ENCODE data around the gene TPCN1.
A peak's percentile ranks its signal among the peaks of the same experiment; 100 is the strongest.

The TPCN1 gene

GRCh38 chr12:113241191-113242025 lies 20.1 kb downstream of the TPCN1 start:
- no peaks in the 10 kb centered on the region for H3K9me3 ChIP-seq (ENCODE audit: control insufficient read depth, insufficient read depth, low read depth, low read length)
- no peak for TF ChIP-seq BCL11B (tag by site-specific recombination; IDR thresholded peaks at IDR 0.05; ENCODE audit: low read depth)
- peak; percentile 71 for TF ChIP-seq ZSCAN4 (tag by site-specific recombination; IDR thresholded peaks at IDR 0.05)
- ChIA-PET POLR2A (no interaction called here), CTCF (interaction anchor here (0.7 kb wide), 1 partner anchor 68 kb away, joined by 6 read pairs; no protein-coding TSS in a partner anchor)
- no peak overlapping the region for H3K27ac ChIP-seq (ENCODE audit: extremely low read depth, low read depth, low read length)
- H3K36me3 ChIP-seq (ENCODE audit: control insufficient read depth in 2 of 2, insufficient read depth in 1 of 2, low read length in 2 of 2), result peaks cover 0 to 5% of the 10 kb centered on the region in 2 experiments; a peak in 2 of 3 replicates
- H3K4me1 ChIP-seq (ENCODE audit: control insufficient read depth, insufficient read depth, low read length), result peaks cover 3% of the 10 kb centered on the region
- H3K4me3 ChIP-seq (ENCODE audit: low read depth, low read length), result no peak overlapping the region

- TF ChIP-seq ZNF350 (tag by site-specific recombination; IDR thresholded peaks at IDR 0.05) (no peak), ZFP3 (tag by site-specific recombination; IDR thresholded peaks at IDR 0.05; ENCODE audit: low read depth) (no peak), ZNF560 (tag by site-specific recombination; IDR thresholded peaks at IDR 0.05; ENCODE audit: borderline replicate concordance) (no peak), ZNF518A (tag by site-specific recombination; conservative IDR thresholded peaks at IDR 0.05; ENCODE audit: low read depth) (no peak), GLI2 (tag by site-specific recombination; IDR thresholded peaks at IDR 0.05; ENCODE audit: borderline replicate concordance, low read depth) (no peak), ZNF157 (tag by site-specific recombination; IDR thresholded peaks at IDR 0.05) (no peak), ZNF202 (tag by site-specific recombination; IDR thresholded peaks at IDR 0.05; ENCODE audit: borderline replicate concordance) (no peak), ZNF248 (tag by site-specific recombination; IDR thresholded peaks at IDR 0.05) (no peak), SALL2 (tag by site-specific recombination; IDR thresholded peaks at IDR 0.05; ENCODE audit: borderline replicate concordance) (no peak), SETDB1 (IDR thresholded peaks at IDR 0.05; ENCODE audit: insufficient read length, low read length) (no peak), ZNF701 (tag by site-specific recombination; IDR thresholded peaks at IDR 0.05) (no peak), ZXDB (tag by site-specific recombination; IDR thresholded peaks at IDR 0.05) (no peak), ZNF266 (tag by site-specific recombination; IDR thresholded peaks at IDR 0.05; ENCODE audit: low read depth) (no peak), ZNF404 (tag by site-specific recombination; IDR thresholded peaks at IDR 0.05) (no peak), MEIS1 (CRISPR knock-in tag; IDR thresholded peaks at IDR 0.05; ENCODE audit: borderline replicate concordance) (no peak), ZNF626 (tag by site-specific recombination; IDR thresholded peaks at IDR 0.05) (no peak), KLF16 (tag by site-specific recombination; IDR thresholded peaks at IDR 0.05) (no peak), ZNF501 (tag by site-specific recombination; IDR thresholded peaks at IDR 0.05) (no peak), ZNF623 (tag by site-specific recombination; IDR thresholded peaks at IDR 0.05) (no peak)
- CTCF ChIA-PET, result no interaction called here
- POLR2A ChIA-PET, result no interaction called here
Measured at GRCh38 chr12:113242026-113242418, 20.8 kb downstream of the TPCN1 start.

More at GRCh38 chr12:113242026-113242418, 20.8 kb downstream of the TPCN1 start:
- no peaks in the 10 kb centered on the region for H3K9me3 ChIP-seq (ENCODE audit: control insufficient read depth, insufficient read depth, low read depth, low read length)
- H3K27ac ChIP-seq (ENCODE audit: extremely low read depth, low read depth, low read length), result no peak overlapping the region
- peaks cover 3% of the 10 kb centered on the region for H3K4me1 ChIP-seq (ENCODE audit: control insufficient read depth, insufficient read depth, low read length)
- peaks cover 0 to 5% of the 10 kb centered on the region in 2 experiments; a peak in 2 of 3 replicates for H3K36me3 ChIP-seq (ENCODE audit: control insufficient read depth in 2 of 2, insufficient read depth in 1 of 2, low read length in 2 of 2)
- no peak overlapping the region for H3K4me3 ChIP-seq (ENCODE audit: low read depth, low read length)

Data from HEK293 (cell line).